ENCODE data around the gene GARIN5A.

The GARIN5A gene

DNA sequence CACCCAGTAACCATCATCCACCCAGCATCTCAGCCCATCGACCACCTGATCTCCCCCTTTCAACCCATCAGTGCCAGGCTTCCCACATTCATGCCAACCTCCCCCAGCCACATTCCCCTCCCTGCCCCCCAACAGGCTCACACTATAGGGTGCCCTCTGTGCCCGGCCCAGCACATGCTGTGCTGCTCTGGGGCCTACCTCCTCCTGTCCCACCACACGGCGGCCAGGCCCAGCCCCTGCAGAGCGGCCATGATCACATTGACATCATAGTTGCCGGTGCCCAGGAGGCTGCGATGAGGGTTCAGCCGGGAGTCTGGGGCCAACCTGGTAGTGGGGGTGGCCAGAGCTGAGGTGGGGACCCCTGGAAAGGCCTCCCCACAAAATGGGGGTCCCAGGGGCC lies 30.7 kb upstream of the GARIN5A start:
- DNase-seq, result no peak

DNA sequence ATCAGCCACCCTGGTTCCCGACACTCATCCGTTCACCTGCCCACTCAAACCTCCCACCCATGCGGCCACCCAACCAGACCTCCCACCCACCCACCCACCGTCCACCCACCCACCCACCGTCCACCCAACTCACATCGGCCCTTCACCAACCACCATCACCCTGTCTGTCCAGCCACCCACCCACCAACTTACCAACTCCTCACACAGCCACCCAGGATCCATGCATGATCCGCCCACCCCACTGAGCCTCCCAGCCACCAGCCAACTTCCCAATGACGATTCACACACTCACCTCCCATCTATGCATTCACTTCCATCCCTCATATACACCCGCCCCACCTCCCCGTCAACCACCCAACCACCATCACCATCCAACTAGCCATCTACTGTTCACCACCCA lies 30.1 kb upstream of the GARIN5A start:
- no peak for DNase-seq

DNA sequence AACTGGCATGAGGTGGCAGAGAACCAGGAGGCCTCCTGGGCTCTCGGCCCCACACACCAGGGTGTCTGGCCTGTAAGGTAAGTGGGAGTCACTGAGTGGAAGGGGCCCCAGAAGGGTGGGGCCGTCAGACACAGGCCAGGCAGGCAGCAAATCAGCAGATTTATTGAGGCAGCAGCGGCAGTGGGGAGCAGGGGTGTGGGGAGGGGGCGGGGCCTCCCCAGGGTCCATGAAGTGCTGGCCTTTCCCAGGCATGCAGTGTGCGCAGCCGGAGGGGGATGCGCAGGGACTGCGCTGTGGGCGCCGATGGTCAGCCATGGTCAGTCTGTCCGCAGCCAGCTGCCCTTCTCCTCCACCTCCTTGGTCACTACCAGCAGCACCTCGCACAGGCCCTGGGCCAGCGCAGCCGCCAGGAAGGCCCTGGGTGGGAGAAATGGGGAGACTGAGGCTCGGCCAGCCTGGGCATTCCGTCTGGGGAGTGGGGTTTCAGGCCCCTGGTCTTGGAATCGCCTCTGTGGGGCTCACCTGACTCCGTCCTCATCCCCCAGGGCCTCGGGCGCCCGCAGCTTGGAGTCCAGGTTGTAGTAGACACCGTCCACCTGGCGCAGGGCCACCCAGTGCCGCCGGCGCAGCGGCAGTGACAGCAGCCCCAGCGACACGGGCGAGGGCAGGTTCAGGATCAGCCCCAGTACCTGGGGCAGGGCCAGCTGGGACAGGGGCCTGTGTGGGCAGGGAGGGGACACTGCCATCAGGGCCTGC lies 29.4 kb upstream of the GARIN5A start:
- no peak for DNase-seq

DNA sequence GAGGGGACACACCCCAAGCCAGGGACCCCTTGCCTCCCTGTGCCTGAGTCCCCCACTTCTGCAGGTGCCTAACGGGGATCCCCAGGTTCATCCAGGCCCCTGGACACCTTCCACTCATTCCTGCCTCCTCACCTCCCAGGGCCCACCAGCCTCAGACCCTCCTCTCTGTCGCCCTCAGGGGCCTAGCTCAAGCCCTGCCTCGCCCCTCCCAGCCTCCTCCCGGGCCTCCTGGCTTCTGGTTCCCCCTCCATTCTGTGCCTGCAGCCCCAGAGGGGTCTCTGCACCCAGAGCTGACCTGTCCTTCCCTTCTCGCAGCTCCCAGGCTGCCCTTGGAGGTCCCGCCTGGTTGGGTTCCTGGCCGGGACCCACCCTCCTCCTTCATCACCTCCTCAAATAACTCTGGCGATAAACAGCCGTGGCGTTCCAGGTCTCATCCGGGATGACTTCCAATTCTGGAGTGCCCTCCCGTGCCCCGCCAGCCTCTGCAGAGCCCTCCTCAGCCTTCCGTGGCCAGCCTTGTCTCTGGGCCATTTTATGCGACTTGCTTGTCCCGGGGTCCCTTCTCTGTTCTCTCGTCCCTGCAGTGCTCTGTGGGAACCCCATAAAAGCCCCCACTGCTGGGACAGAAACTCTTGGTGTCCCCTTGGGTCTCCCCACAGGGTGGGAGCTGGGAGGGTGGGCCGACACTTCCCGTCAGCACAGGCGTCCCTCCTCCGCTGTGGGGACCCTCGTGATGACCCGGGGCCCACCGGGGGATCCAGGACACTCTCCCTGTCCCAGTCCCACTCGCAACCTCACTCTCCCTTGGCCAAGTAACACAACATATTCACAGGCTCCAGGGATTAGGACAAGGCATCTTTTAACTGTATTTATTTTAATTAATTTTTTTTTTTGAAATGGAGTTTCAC lies 25.2 kb upstream of the GARIN5A start:
- DNase-seq, result no peak

DNA sequence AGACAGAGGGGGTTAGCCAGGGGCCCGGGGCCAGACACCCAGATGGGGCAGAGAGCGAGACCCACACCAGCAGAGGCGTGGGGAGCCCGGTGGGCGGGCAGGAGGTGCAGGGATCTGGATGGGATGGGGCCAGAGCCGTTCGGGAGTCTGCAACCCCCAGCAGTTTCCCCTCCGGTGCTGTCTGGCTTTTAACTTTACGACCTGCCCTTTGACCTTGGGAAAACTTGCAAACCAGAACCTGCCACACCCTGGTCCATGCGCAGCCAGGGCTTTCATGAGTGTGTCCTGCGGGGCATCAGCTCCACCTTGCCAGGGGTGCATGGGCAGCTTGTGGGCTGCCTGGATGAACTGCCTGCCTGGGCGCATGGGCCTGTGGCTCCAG lies 24.5 kb upstream of the GARIN5A start:
- no peak for DNase-seq

DNA sequence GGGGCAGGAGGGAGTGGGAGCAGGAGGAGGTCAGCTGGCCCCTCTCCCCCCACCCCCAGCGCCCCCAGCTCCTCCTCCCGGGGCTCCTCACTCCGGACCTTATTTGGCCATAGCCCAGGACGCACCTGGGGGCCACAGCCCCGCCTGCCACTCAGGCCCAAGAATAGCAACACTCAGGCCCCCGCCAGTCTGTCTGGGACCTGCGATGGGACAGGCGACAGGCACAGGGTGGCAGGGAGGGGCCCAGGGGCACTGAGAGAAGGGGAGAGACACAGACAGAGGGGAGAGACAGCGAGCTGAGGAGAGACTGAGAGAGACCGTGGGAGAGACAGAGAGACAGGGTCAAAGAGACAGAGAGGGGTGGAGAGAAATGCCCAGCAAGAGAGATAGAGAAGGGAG lies 24.1 kb upstream of the GARIN5A start:
- DNase-seq, result no peak

DNA sequence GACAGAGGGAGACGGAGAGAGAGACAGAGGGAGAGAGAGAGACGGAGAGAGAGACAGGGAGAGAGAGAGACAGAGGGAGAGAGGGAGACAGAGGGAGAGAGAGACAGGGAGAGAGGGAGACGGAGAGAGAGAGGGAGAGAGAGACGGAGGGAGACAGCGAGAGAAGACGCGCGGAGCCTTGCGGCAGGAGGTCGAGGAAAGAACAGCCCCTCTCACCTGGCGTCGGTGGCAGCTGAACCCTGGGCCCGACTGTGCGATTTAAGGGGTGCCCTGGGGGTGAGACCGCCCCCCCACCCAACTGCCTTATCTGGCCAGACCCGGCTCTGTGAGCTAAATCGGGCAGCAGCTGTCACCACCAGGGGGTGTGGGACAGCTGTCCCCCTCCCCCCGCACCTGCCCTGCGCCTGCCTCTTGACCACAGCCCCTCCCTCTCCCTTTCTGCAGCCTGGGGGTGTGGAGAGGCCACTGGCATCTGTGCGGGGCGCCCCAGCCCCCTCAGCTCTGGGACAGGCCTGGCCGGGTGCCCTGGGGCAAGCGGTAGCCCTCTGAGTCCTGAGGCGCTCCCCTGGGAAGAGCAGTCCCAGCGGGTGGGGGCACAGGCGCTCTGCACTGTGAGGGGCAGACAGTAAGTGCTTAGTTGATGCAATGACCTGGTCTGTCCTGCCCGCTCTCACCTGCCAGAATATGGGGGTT lies 23.6 kb upstream of the GARIN5A start:
- peak; percentile 18 for DNase-seq

DNA sequence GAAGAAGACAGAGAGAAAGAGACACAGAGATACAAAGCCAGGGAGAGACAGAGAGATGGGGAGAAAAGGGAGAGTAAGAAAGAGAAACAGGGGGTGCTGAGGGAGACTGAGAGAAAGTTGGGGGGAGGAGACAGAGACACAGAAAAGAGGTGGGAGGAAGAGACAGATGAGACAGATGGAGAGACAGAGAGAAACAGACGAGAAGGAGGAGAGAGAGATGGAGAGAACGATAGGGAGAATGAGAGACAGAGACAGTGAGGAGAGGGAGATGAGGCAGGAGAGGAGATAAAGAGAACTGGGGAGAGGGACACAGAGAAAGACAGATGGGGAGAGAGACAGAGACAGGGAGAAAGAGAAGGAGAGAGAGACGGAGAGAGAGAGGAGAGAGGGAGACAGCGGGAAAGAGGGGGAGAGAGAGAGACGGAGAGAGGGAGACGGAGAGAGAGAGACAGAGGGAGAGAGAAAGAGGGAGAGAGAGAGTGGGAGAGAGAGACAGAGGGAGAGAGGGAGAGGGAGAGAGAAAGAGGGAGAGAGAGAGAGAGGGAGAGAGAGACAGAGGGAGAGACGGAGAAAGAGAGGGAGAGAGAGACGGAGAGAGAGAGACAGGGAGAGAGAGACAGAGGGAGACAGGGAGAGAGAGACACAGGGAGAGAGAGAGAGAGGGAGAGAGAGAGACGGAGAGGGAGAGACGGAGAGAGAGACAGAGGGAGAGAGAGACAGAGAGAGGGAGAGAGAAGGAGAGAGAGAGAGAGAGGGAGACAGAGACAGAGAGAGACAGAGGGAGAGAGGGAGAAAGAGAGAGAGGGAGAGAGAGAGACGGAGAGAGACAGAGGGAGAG lies 21.8 kb upstream of the GARIN5A start:
- DNase-seq, result no peak

DNA sequence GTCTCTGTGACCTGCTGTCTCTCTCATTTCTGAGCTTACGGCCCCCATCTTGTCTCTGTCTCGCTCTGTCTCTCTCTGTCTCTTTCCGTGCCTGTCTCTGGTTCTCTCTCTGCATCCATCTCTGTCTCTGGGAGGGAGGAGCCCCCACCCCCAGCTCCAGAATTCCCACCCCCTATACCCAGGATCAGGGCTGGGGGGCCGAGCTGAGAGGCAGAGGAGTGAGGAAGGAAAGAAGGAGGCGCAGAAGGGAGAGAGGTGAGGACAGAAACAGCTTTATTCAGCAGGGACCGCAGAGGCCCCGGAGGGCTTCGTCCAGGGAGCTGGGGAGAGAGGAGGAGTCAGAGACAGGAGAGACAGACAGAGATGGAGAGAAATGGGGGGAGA lies 20.4 kb upstream of the GARIN5A start:
- DNase-seq, result no peak

DNA sequence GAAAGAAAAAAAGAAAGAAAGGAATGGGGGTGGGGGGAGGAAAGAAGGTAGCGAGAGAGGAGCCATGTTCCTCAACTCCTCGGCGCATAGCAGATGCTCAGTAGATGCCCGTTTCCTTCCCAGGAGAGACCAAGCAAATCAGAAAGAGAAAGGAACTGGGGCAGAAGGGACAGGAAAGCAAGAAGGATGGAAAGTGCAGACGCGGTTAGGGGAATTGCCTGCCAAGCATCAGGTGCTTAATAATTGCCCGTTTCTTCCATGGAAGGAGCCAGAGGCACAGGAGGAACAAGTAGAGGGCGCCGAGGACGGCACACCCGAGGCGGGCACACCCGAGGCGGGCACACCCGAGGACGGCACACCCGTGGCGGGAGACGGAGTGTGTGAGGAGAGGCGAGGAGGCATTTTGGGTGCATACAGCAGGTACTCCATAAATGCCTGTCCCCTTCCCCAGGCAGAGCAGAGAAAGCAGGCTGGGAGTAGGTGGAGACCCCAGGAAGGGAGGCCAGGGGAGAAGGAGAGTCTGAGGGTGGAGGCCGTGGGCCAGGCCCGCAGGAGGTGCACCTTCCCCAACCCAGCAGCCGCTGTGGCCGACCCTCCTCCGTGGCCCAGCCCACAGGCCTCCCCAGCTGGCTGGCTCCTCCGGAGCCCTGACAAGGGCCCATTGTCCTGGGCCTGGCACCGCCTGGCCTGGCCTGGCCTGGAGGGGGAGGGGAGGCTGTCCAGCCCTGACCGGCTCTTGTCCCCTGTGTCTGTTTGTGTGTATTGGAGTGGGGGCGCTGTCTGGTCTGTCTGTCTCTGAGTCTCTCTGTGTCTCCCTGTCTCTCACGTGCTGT lies 19.8 kb upstream of the GARIN5A start:
- DNase-seq, result no peak

DNA sequence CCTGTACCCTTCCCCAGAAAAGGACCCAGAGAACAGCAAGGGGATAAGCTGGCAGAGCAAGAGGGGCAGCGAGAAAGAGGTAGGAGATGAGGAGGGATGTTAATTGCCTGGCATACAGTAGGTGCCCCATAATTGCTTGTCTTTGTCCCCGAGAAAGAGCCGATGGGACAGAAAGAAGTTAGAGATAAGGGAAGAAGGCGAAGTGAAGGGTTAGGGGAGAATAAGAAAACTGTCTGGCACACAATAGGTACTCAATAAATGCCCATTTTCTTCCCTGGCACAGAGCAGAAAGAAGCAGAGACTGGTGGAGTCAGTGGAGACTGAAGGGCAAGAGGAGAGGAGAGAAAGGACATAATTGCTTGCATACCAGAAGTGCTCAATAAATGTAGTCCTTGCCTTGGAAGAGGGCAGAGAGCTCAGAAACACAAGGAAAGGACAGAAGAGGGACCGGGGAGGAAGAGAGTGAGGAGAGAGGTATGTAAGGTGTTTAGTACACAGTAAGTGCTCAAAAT lies 18.4 kb upstream of the GARIN5A start:
- DNase-seq, result no peak

DNA sequence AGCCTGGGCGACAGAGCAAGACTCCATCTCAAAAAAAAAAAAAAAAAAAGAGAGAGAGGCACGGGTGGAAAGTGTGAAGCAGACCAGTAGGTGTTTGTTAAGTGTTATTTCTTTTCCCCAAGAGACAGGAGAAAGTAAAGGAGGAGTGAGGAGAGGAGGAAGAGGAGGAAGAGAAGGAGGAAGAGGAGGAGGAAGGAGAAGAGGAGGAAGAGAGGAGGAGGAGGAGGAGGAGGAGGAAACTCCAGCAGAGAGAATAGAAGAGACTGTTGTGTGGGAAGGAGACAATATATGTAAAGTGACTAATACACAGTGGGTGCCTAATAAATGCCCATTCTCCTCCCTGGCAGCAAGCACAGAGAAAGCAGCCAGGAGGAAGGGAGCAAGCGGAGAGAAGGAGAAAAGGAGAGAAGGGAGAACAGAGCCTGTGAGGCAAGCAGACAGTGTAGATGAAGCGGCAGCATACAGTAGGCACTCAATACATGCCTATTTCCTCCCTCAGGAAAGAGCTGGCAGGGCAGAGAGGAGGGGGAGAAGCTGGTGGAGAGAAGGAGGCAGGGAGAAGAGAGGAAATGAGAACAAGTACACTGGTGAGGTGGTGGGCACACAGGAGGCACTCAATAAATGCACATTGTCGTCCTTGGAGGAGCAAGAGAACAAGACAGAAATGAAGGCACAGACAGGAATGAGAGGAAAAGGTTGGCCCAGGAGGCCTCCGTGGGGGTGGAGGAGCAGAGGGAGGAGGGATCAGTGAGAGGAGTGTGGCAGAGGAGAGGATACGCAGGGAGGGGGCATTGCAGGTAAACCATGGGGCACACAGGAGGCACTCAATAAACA lies 17.8 kb upstream of the GARIN5A start:
- no peak for DNase-seq

DNA sequence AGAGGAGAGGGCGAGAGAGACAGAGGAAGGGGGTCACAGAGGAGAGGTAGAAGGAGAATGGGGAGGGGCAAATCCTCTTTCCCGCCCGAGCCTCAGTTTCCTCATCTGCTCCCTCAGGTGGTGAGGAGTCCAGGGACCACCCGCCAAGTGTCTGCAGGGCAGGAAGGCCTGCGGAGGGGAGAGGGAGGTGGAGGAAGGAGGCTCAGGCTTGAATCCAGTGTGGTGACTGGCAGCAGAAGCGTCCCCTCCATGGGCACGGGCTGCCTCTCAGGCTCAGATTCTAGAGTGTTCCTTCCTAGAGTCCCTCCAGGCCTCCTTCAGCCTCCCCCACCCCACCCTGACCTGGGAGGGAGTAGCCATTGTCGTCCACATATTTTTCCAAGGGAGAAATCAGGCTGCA lies 16.5 kb upstream of the GARIN5A start:
- no peak for DNase-seq

DNA sequence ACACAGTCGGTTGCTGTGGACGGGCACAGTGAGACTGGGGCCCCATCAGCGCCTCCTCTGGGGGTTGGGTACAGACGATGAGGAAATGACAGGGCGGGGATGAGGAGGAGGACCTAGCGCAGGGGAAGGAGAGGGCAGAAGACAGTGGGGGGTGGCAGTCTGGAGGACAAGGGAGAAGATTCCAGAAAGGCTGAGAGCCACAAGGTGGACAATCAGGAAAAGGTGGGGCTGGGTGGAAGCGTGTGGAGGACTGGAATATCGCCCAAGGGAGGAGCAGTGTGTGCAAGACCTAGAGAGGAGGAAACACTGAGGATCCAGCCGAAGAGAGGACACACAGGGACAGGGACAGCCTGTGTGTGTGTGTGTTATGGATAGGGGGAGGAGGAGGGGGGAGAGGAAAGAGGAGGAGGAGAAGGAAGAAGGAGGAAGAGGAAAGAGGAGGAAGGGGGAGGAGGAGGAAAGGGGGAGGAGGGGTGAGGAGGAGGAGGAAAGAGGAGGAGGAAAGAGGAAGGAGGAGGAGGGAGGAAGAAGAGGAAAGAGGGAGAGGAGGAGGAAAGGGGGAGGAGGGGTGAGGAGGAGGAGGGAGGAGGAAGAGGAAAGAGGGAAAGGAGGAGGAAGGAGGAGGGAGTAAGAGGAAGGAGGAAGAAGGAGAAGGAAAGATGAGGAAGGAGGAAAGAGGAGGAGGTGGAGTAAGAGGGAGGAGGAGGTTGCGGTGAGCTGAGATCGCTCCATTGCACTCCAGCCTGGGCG lies 15.8 kb upstream of the GARIN5A start:
- DNase-seq, result peak; percentile 37

DNA sequence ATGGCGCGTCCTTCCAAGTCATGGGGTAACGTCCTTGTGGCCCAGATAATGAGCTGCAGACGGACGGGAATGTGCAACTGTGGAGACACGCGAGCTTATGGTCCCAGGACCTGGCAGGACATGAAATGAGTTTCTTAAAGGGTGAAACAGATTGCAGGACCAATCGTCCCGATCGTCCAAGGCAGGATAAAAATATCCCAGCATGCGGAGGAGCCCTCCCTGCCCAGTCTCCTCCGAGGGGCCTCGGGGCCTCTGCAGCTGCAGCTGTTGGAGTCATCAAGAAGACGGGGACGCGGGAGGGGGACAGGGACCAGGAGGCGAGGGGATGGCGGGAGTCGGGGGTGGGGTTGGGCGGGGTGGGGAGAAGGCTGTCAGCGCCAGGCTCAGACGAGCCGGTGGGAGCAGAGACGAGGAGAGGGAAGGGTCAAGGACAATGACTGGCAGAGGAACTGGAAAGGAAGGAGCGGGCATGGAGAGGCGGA lies 14.4 kb upstream of the GARIN5A start:
- no peak for DNase-seq

DNA sequence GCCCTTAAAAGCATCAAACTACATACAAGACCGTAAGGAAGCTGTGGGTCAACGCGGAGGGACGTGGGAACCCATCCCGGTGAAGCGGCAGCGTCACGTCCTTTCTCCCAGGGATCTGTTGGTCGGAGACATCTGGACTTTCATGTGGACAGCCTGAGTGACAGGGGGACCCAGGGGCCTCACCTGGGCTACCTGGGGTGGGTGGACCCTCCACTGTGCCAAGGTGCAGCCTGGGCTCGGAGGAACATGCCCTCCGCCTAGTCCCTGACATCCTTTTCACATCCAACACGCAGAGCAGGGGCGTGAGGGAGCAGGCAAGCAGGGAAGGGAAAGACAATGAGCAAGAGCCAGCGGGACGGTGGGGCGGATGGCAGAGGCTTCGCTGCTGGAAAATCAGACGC lies 13.8 kb upstream of the GARIN5A start:
- DNase-seq, result no peak

DNA sequence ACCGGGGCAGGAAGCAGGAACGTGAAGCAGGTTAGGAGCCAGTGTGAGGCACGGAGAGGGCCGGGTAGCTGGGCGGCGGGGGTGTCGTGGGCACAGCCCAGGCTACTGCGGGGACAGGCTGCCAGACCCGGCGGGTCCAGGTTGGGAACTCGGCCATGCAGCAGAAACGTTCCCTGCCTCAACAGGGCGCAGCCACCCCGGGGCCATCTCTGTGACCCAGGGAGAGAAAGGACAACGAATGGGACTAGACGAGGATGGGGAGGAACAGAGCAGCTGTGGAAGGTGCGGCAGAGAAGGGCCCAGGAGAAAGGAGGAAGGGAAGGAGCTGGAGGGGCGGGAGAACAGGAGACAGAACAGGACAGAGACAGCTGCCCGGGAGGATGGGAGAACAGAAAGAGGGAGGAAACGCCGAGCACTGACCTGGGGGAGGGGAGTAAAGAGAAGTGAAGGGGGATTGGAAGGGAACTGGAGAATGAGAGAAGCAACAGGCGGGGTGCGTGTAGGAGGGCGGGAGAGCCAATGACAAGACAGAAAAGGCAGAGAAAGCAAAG lies 12.9 kb upstream of the GARIN5A start:
- DNase-seq, result no peak

DNA sequence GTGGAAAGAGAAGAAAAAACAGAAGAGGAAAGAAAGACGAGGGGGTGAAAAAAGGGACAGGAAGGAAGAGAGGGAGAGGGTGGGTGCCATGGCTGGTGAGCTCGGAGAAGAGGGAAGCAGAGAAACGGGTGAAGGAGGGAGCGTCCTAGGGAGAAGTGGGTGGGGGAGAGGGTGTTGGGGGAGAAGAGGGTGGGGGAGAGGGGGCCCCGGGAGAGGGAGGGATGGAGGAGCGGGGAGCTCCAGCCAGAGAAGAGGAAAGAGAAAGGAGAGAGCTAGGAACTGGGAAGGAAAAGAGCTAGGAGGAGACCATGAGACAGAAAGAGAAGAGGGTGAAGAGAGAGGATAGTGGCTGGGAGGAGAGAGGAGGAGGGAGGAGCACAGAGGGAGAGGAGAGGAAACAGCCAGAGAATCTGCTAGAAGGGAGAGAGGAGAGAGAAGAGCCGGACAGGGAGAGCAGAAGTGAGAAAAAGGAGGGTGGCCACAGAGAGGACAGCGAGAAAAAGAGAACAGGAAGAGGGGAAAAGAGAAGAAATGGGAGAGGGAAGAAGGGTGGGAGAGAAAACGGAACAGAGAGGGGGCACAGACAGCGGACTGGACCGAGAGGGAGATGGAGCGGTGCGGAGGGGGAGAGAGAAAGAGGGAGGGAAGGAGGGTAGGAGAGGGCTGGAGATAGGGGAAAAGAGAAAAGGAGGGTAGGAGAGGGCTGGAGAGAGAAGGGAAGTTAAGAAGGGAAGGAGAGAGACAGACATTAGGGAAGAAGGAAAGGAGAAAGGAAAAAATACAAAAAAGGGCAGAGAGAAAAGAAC lies 11.9 kb upstream of the GARIN5A start:
- no peak for DNase-seq

Data from NCI-H1436 (cell line).